ENCODE data around the gene EFS. TPM values are rescaled to one million over a fixed set of nuclear protein-coding genes. Genes with fewer than 3 reads are reported as not detected.

The EFS gene
- total RNA-seq, result 66.8 and 69.6 TPM in 2 replicates
- long read RNA-seq, partial matches to known transcripts, result 0 of 3 reads
- long read RNA-seq, other reads (novel, unspliced or antisense), result 3 of 3 reads

GRCh38 chr14:23365036-23365731, at the start of gene EFS:
Gene EFS (minus strand): TSS chr14:23365172. CDS start chr14:23365025, 147 bp downstream.
- H3K27me3 Mint-ChIP-seq, result peaks cover 6% of the 10 kb centered on the region
- H3K27ac Mint-ChIP-seq, result peak within 1 kb of the TSS; percentile 98
- peaks cover 4% of the 10 kb centered on the region for H3K36me3 Mint-ChIP-seq (ENCODE audit: insufficient read depth)
- peak; percentile 48 for DNase-seq (ENCODE audit: low spot score, unreplicated experiment)
- peaks cover 24% of the 10 kb centered on the region for H3K4me1 Mint-ChIP-seq (ENCODE audit: low read depth)
- H3K9me3 Mint-ChIP-seq (ENCODE audit: low read depth), result no peaks in the 10 kb centered on the region
- no peak for TF ChIP-seq CTCF (IDR thresholded peaks at IDR 0.05; ENCODE audit: unreplicated experiment)
- H3K4me3 Mint-ChIP-seq (ENCODE audit: low read depth), result peak within 1 kb of the TSS; percentile 89

GRCh38 chr14:23414254-23414653, 49.3 kb upstream of the EFS start:
- no peak for DNase-seq (ENCODE audit: low spot score, unreplicated experiment)
- Mint-ChIP-seq H3K27me3 (peaks cover 14% of the 10 kb centered on the region), H3K4me1 (ENCODE audit: low read depth) (peaks cover 4% of the 10 kb centered on the region), H3K9me3 (ENCODE audit: low read depth) (no peaks in the 10 kb centered on the region), H3K36me3 (ENCODE audit: insufficient read depth) (no peaks in the 10 kb centered on the region), H3K4me3 (ENCODE audit: low read depth) (no peak overlapping the region), H3K27ac (no peak overlapping the region)
- no peak for TF ChIP-seq CTCF (IDR thresholded peaks at IDR 0.05; ENCODE audit: unreplicated experiment)

- no peaks in the 10 kb centered on the region for H3K36me3 Mint-ChIP-seq (ENCODE audit: insufficient read depth)
- peaks cover 4% of the 10 kb centered on the region for H3K4me1 Mint-ChIP-seq (ENCODE audit: low read depth)
- no peak overlapping the region for H3K4me3 Mint-ChIP-seq (ENCODE audit: low read depth)
- DNase-seq (ENCODE audit: low spot score, unreplicated experiment), result no peak
- no peaks in the 10 kb centered on the region for H3K9me3 Mint-ChIP-seq (ENCODE audit: low read depth)
- peaks cover 19% of the 10 kb centered on the region for H3K27me3 Mint-ChIP-seq
- TF ChIP-seq CTCF (IDR thresholded peaks at IDR 0.05; ENCODE audit: unreplicated experiment), result no peak
- no peak overlapping the region for H3K27ac Mint-ChIP-seq
These were observed 48.7 kb upstream of the EFS start for GRCh38 chr14:23413681-23414080.

- Mint-ChIP-seq H3K27me3 (peaks cover 30% of the 10 kb centered on the region), H3K4me1 (ENCODE audit: low read depth) (peaks cover 4% of the 10 kb centered on the region), H3K4me3 (ENCODE audit: low read depth) (no peak overlapping the region), H3K27ac (no peak overlapping the region), H3K36me3 (ENCODE audit: insufficient read depth) (no peaks in the 10 kb centered on the region), H3K9me3 (ENCODE audit: low read depth) (no peaks in the 10 kb centered on the region)
- no peak for DNase-seq (ENCODE audit: low spot score, unreplicated experiment)
- no peak for TF ChIP-seq CTCF (IDR thresholded peaks at IDR 0.05; ENCODE audit: unreplicated experiment)
These were observed 46.9 kb upstream of the EFS start for GRCh38 chr14:23411563-23412525.

- Mint-ChIP-seq H3K36me3 (ENCODE audit: insufficient read depth) (no peaks in the 10 kb centered on the region), H3K27ac (no peak overlapping the region), H3K4me3 (ENCODE audit: low read depth) (no peak overlapping the region), H3K4me1 (ENCODE audit: low read depth) (peaks cover 4% of the 10 kb centered on the region), H3K27me3 (peaks cover 36% of the 10 kb centered on the region), H3K9me3 (ENCODE audit: low read depth) (no peaks in the 10 kb centered on the region)
- TF ChIP-seq CTCF (IDR thresholded peaks at IDR 0.05; ENCODE audit: unreplicated experiment), result no peak
- no peak for DNase-seq (ENCODE audit: low spot score, unreplicated experiment)
These were observed 45.1 kb upstream of the EFS start for GRCh38 chr14:23409966-23410635.
